Measurements from ENCODE around the gene MPP2.

MPP2 gene

GRCh38 chr17:43917016-43917347 is 9.6 kb upstream of the MPP2 start:
- no peak overlapping the region for H3K4me3 ChIP-seq (ENCODE audit: low read depth, low read length)
- TF ChIP-seq CTCF (IDR thresholded peaks at IDR 0.05; ENCODE audit: borderline replicate concordance, insufficient read depth, low read depth, low read length) = no peak

- TF ChIP-seq CTCF (IDR thresholded peaks at IDR 0.05; ENCODE audit: borderline replicate concordance, insufficient read depth, low read depth, low read length) = no peak
- H3K4me3 ChIP-seq (ENCODE audit: low read depth, low read length) = no peak overlapping the region
These were observed 9.0 kb upstream of the MPP2 start for GRCh38 chr17:43916385-43916784.

GRCh38 chr17:43915559-43915958 is 8.2 kb upstream of the MPP2 start:
- H3K4me3 ChIP-seq (ENCODE audit: low read depth, low read length) = no peak overlapping the region
- TF ChIP-seq CTCF (IDR thresholded peaks at IDR 0.05; ENCODE audit: borderline replicate concordance, insufficient read depth, low read depth, low read length) = no peak

- no peak for TF ChIP-seq CTCF (IDR thresholded peaks at IDR 0.05; ENCODE audit: borderline replicate concordance, insufficient read depth, low read depth, low read length)
- H3K4me3 ChIP-seq (ENCODE audit: low read depth, low read length) = no peak overlapping the region
These were observed 7.1 kb upstream of the MPP2 start for GRCh38 chr17:43914451-43914850.

- no peak for TF ChIP-seq CTCF (IDR thresholded peaks at IDR 0.05; ENCODE audit: borderline replicate concordance, insufficient read depth, low read depth, low read length)
- no peak overlapping the region for H3K4me3 ChIP-seq (ENCODE audit: low read depth, low read length)
These were observed 6.2 kb upstream of the MPP2 start for GRCh38 chr17:43913584-43913983.

GRCh38 chr17:43912635-43913304 is 5.4 kb upstream of the MPP2 start:
- TF ChIP-seq CTCF (IDR thresholded peaks at IDR 0.05; ENCODE audit: borderline replicate concordance, insufficient read depth, low read depth, low read length) = no peak

GRCh38 chr17:43911904-43912303 is 4.6 kb upstream of the MPP2 start:
- no peak for TF ChIP-seq CTCF (IDR thresholded peaks at IDR 0.05; ENCODE audit: borderline replicate concordance, insufficient read depth, low read depth, low read length)
- H3K4me3 ChIP-seq (ENCODE audit: low read depth, low read length) = no peak overlapping the region

More at GRCh38 chr17:43912635-43913304, 5.4 kb upstream of the MPP2 start:
- H3K4me3 ChIP-seq (ENCODE audit: low read depth, low read length) = no peak overlapping the region

Data from GM12875 (cell line).